ENCODE results near the gene IZUMO1. TPM values are rescaled to one million over a fixed set of nuclear protein-coding genes. Genes with fewer than 3 reads are reported as not detected.

IZUMO1 gene
- total and polyA plus RNA-seq, 2 of the 8 experiments (the other 6 are each of a cell fraction or from before 2014, with no cell fraction given) = 0.33 to 1.8 TPM

- no peak overlapping the region for H3K14ac ChIP-seq (ENCODE audit: insufficient read length)
- TF ChIP-seq CBX5 (IDR thresholded peaks at IDR 0.05; ENCODE audit: low read depth, low read length) = no peak
- TF ChIP-seq, protein P1, sequence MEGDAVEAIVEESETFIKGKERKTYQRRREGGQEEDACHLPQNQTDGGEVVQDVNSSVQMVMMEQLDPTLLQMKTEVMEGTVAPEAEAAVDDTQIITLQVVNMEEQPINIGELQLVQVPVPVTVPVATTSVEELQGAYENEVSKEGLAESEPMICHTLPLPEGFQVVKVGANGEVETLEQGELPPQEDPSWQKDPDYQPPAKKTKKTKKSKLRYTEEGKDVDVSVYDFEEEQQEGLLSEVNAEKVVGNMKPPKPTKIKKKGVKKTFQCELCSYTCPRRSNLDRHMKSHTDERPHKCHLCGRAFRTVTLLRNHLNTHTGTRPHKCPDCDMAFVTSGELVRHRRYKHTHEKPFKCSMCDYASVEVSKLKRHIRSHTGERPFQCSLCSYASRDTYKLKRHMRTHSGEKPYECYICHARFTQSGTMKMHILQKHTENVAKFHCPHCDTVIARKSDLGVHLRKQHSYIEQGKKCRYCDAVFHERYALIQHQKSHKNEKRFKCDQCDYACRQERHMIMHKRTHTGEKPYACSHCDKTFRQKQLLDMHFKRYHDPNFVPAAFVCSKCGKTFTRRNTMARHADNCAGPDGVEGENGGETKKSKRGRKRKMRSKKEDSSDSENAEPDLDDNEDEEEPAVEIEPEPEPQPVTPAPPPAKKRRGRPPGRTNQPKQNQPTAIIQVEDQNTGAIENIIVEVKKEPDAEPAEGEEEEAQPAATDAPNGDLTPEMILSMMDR (IDR thresholded peaks at IDR 0.05; ENCODE audit: control extremely low read depth in 1 of 3, insufficient read depth in 1 of 3, low read depth in 1 of 3, low read length in 3 of 3) = peak; percentile 37 to 47 (median 47); a peak in 3 of 4 replicates
- TF ChIP-seq ASH2L (IDR thresholded peaks at IDR 0.05; ENCODE audit: low read length) = peak; percentile 40
- peak in 1 of 2 experiments; percentile 34; a peak in 1 of 4 replicates for TF ChIP-seq RAD21 (IDR thresholded peaks at IDR 0.05 in 1 of 2, conservative IDR thresholded peaks at IDR 0.05 in 1 of 2; ENCODE audit: low read depth in 2 of 2, low read length in 2 of 2)
- TF ChIP-seq CTBP2 (IDR thresholded peaks at IDR 0.05; ENCODE audit: borderline replicate concordance, insufficient read depth, insufficient read length, low read length) = no peak
- TF ChIP-seq MAX (IDR thresholded peaks at IDR 0.05) = peak; percentile 63
- no peak for TF ChIP-seq BCL11A (IDR thresholded peaks at IDR 0.05; ENCODE audit: low read depth in 2 of 2, low read length in 2 of 2)
- TF ChIP-seq SIX5 (IDR thresholded peaks at IDR 0.05; ENCODE audit: low read depth, low read length) = no peak
These were observed 17.6 kb downstream of the IZUMO1 start for GRCh38 chr19:48728911-48729664.

More at GRCh38 chr19:48728911-48729664, 17.6 kb downstream of the IZUMO1 start:
- 38% methylated on average over 56 of the region's 77 CpGs; no CpG with 5 or more reads in 1 of the 2 experiments for WGBS, 2 experiments (ENCODE audit: extremely low coverage in 1 of 2, insufficient coverage in 1 of 2, insufficient read length in 1 of 2, insufficient replicate concordance in 2 of 2, low coverage in 1 of 2, low lambda C conversion rate in 2 of 2, missing lambda C conversion rate in 1 of 2)
- Histone ChIP-seq H2BK12ac (ENCODE audit: low read depth, low read length) (no peak overlapping the region; the same call in 1 of the 2 replicates), H2BK20ac (ENCODE audit: low read length) (no peak overlapping the region), H4K20me1 (replicated peaks in 1 of 2; ENCODE audit: control insufficient read depth in 1 of 2, insufficient read depth in 2 of 2, low read length in 2 of 2) (no peaks in the 10 kb centered on the region), H2BK5ac (ENCODE audit: low read depth, low read length) (no peak overlapping the region; the same call in 1 of the 2 replicates), H3K4ac (replicated peaks; ENCODE audit: insufficient read length, low read depth, low read length) (no peak overlapping the region), H3K18ac (ENCODE audit: extremely low read depth, low read length) (peak overlapping the region; percentile 38), H4K91ac (replicated peaks; ENCODE audit: insufficient read length, low read length) (no peak overlapping the region), H3K27me3 (replicated peaks in 1 of 4; ENCODE audit: control insufficient read depth in 3 of 4, extremely low read depth in 1 of 4, insufficient read depth in 3 of 4, low read length in 3 of 4) (no peaks in the 10 kb centered on the region), H3K9ac (replicated peaks in 1 of 4; ENCODE audit: extremely low read depth in 1 of 4, low read depth in 3 of 4, low read length in 3 of 4) (peak overlapping the region in 2 of 4 experiments; percentile 25 to 46; a peak in 4 of 7 replicates), H3K23me2 (ENCODE audit: low read depth, low read length) (peaks cover 5% of the 10 kb centered on the region; the same call in 1 of the 2 replicates), H4K5ac (ENCODE audit: insufficient read length, low read depth, low read length) (no peak overlapping the region), H3K9me3 (ENCODE audit: insufficient read depth in 2 of 2, low read depth in 1 of 2, low read length in 1 of 2) (no peaks in the 10 kb centered on the region), H3K56ac (replicated peaks; ENCODE audit: insufficient read length, low read depth, low read length) (no peak overlapping the region), H2AFZ (ENCODE audit: low read length) (peak overlapping the region; percentile 94), H3K79me1 (ENCODE audit: low read depth, low read length) (no peaks in the 10 kb centered on the region), H3K27ac (ENCODE audit: low read depth, low read length) (no peak overlapping the region), H3K36me3 (ENCODE audit: control insufficient read depth in 2 of 4, insufficient read depth in 4 of 4, low read length in 3 of 4) (no peaks in the 10 kb centered on the region), H3K23ac (ENCODE audit: insufficient read length) (no peak overlapping the region), H3K79me2 (ENCODE audit: control insufficient read depth in 1 of 2, insufficient read depth in 2 of 2, low read length in 2 of 2) (no peaks in the 10 kb centered on the region), H2BK120ac (replicated peaks; ENCODE audit: low read depth, low read length) (no peak overlapping the region), H2AK5ac (ENCODE audit: low read depth, low read length) (no peak overlapping the region), H3K4me3 (ENCODE audit: extremely low read depth in 1 of 4, insufficient read depth in 2 of 4, low read depth in 3 of 4, low read length in 4 of 4) (peak overlapping the region; percentile 32 to 55 (median 40)), H3K4me1 (replicated peaks in 1 of 4; ENCODE audit: control insufficient read depth in 3 of 4, insufficient read depth in 4 of 4, low read length in 3 of 4) (peaks cover 0 to 7% (median 0%) of the 10 kb centered on the region in 4 experiments; a peak in 3 of 7 replicates), H2BK15ac (ENCODE audit: low read length) (no peak overlapping the region), H4K8ac (ENCODE audit: extremely low read depth, insufficient read depth, low read length) (peak overlapping the region; percentile 66), H3K4me2 (ENCODE audit: insufficient read depth in 1 of 2, low read depth in 2 of 2, low read length in 2 of 2) (peak overlapping the region; percentile 46 to 79; a peak in 3 of 4 replicates)
- ChIA-PET POLR2A (ENCODE audit: partially characterized antibody) (interaction anchor here (0.7 to 2.5 kb wide), 12 partner anchors 9 to 99 kb away, joined by 3 to 12 read pairs (median 4); partner anchors contain the start of genes CA11, IZUMO1 and MAMSTR), CTCF (ENCODE audit: partially characterized antibody) (interaction anchor here (0.6 to 5.1 kb wide), 9 partner anchors 10 to 90 kb away, joined by 3 to 33 read pairs (median 4); no protein-coding TSS in a partner anchor)
- FAIRE-seq (no peak), DNase-seq (ENCODE audit: low read depth in 1 of 2, low spot score in 2 of 2) (peak in 1 of 2 experiments; percentile 77)
